KG1 (cell line): ENCODE results near the gene PFKP.

Experiments
- DNase-seq: peaks from one replicate; lab custom pipeline; 2025; lab: John Stamatoyannopoulos, UW

The PFKP gene

GRCh38 chr10:3071405-3072198, 4.3 kb downstream of the PFKP start:
- no peak for DNase-seq

- DNase-seq, result no peak
These were observed 5.5 kb downstream of the PFKP start for GRCh38 chr10:3072641-3073360.

GRCh38 chr10:3074145-3074665, 6.9 kb downstream of the PFKP start:
- DNase-seq, result no peak

GRCh38 chr10:3074985-3075600, 7.7 kb downstream of the PFKP start:
- DNase-seq, result no peak

- no peak for DNase-seq
These were observed 8.8 kb downstream of the PFKP start for GRCh38 chr10:3076138-3076537.

GRCh38 chr10:3077509-3077908, 10.2 kb downstream of the PFKP start:
- no peak for DNase-seq

- no peak for DNase-seq
These were observed 10.7 kb downstream of the PFKP start for GRCh38 chr10:3077940-3078630.

GRCh38 chr10:3081383-3081981, 14.1 kb downstream of the PFKP start:
- no peak for DNase-seq

GRCh38 chr10:3082290-3082689, 14.9 kb downstream of the PFKP start:
- no peak for DNase-seq

- no peak for DNase-seq
These were observed 18.6 kb downstream of the PFKP start for GRCh38 chr10:3085785-3086567.

- no peak for DNase-seq
These were observed 23.0 kb downstream of the PFKP start for GRCh38 chr10:3090388-3090787.

- DNase-seq, result no peak
These were observed 23.8 kb downstream of the PFKP start for GRCh38 chr10:3090914-3091787.

GRCh38 chr10:3091921-3092320, 24.6 kb downstream of the PFKP start:
- no peak for DNase-seq

GRCh38 chr10:3093996-3094395, 26.6 kb downstream of the PFKP start:
- no peak for DNase-seq

GRCh38 chr10:3094609-3095036, 27.3 kb downstream of the PFKP start:
- DNase-seq, result no peak

- peak; percentile 50 for DNase-seq
These were observed 28.2 kb downstream of the PFKP start for GRCh38 chr10:3095373-3096139.

- DNase-seq, result no peak
These were observed 28.8 kb downstream of the PFKP start for GRCh38 chr10:3096149-3096548.

- no peak for DNase-seq
These were observed 29.8 kb downstream of the PFKP start for GRCh38 chr10:3097160-3097559.

GRCh38 chr10:3098689-3099088, 31.3 kb downstream of the PFKP start:
- no peak for DNase-seq
